ENCODE measurements around the gene OSBPL5. TPM values are rescaled to one million over a fixed set of nuclear protein-coding genes. Genes with fewer than 3 reads are reported as not detected.

OSBPL5 gene
- total and polyA plus RNA-seq, 9 of the 15 experiments (the other 6 are each of a cell fraction or from before 2014, with no cell fraction given): 0.06 to 14.8 (median 3.2) TPM

- TF ChIP-seq, protein P1, sequence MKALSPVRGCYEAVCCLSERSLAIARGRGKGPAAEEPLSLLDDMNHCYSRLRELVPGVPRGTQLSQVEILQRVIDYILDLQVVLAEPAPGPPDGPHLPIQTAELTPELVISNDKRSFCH (CRISPR knock-in tag; IDR thresholded peaks at IDR 0.05): no peak
- TF ChIP-seq, protein P1 (tag; IDR thresholded peaks at IDR 0.05): no peak
- TF ChIP-seq POLR2A (conservative IDR thresholded peaks at IDR 0.05) (no peak), NCOR1 (IDR thresholded peaks at IDR 0.05) (no peak), ZFP1 (CRISPR knock-in tag; IDR thresholded peaks at IDR 0.05) (no peak)
Observed at GRCh38 chr11:3060436-3061025, 104.6 kb downstream of the OSBPL5 start (continued).

- intact Hi-C loops (cut with micrococcal nuclease) (no loop called here), in situ Hi-C loops (cut with MboI) (no loop called here)
- peak overlapping the region; percentile 90 for H2AFZ ChIP-seq (ENCODE audit: low read depth, low read length)
- POLR2A ChIA-PET: interaction anchor here (1.0 to 1.2 kb wide), 4 partner anchors 10 to 35 kb away, joined by 3 to 4 read pairs (median 4); no protein-coding TSS in a partner anchor
- H3K9me1 ChIP-seq (ENCODE audit: control insufficient read depth, insufficient read depth, low read length): peaks cover 13% of the 10 kb centered on the region
- CTCF ChIA-PET (ENCODE audit: low intra/inter-chr PET ratio): no interaction called here
- BruUV-seq (replicated peaks): no TSS peak
- 16% methylated on average over 13 of the region's 13 CpGs for WGBS (ENCODE audit: insufficient coverage, low coverage, missing lambda C conversion rate)
- no peaks in the 10 kb centered on the region for H3K9me3 ChIP-seq (replicated peaks; ENCODE audit: control insufficient read depth, insufficient read depth, low read depth, low read length)
- DNase-seq (ENCODE audit: extremely low read depth in 1 of 4, low spot score in 3 of 4) (peak; percentile 70 to 92 (median 76)), FAIRE-seq (peak; percentile 97), ATAC-seq (peak; percentile 80)
- H3K4me2 ChIP-seq (ENCODE audit: insufficient read depth, low read length): peak overlapping the region; percentile 61
- H3K4me3 ChIP-seq: no peak overlapping the region
- H3K27me3 ChIP-seq (ENCODE audit: control insufficient read depth in 2 of 2, insufficient read depth in 2 of 2, low read length in 2 of 2): no peaks in the 10 kb centered on the region
- peaks cover 30 to 39% of the 10 kb centered on the region in 2 experiments for H3K4me1 ChIP-seq (replicated peaks in 1 of 2; ENCODE audit: control insufficient read depth in 2 of 2, insufficient read depth in 2 of 2, low read length in 2 of 2)
- H3K9ac ChIP-seq (ENCODE audit: insufficient read depth in 1 of 2, low read depth in 2 of 2, low read length in 2 of 2): peak overlapping the region; percentile 32 to 81; a peak in 3 of 4 replicates
- peak overlapping the region; percentile 76 for H3K27ac ChIP-seq (ENCODE audit: extremely low read depth, low read depth, low read length)
- H3K79me2 ChIP-seq (ENCODE audit: control insufficient read depth, insufficient read depth, low read length): peaks cover 40% of the 10 kb centered on the region
- peaks cover 19% of the 10 kb centered on the region; the same call in 2 of the 3 replicates for H3K36me3 ChIP-seq (ENCODE audit: control insufficient read depth, insufficient read depth, low read length)
- H4K20me1 ChIP-seq (replicated peaks; ENCODE audit: control insufficient read depth, insufficient read depth, low read length): peaks cover 20% of the 10 kb centered on the region
- TF ChIP-seq SMARCE1 (IDR thresholded peaks at IDR 0.05) (peak; percentile 88), ZNF354B (CRISPR knock-in tag; IDR thresholded peaks at IDR 0.05) (no peak), ATF1 (CRISPR knock-in tag; IDR thresholded peaks at IDR 0.05) (no peak), ATF1 (tag; IDR thresholded peaks at IDR 0.05) (0 out of 2 replicates have a peak, but pooled peaks have one; percentile 16), HDAC1 (IDR thresholded peaks at IDR 0.05) (peak in 1 of 2 experiments; percentile 39; a peak in 1 of 4 replicates), ZNF395 (CRISPR knock-in tag; IDR thresholded peaks at IDR 0.05) (no peak), TCF7 (IDR thresholded peaks at IDR 0.05; ENCODE audit: borderline replicate concordance) (no peak)
- TF ChIP-seq, protein P2, sequence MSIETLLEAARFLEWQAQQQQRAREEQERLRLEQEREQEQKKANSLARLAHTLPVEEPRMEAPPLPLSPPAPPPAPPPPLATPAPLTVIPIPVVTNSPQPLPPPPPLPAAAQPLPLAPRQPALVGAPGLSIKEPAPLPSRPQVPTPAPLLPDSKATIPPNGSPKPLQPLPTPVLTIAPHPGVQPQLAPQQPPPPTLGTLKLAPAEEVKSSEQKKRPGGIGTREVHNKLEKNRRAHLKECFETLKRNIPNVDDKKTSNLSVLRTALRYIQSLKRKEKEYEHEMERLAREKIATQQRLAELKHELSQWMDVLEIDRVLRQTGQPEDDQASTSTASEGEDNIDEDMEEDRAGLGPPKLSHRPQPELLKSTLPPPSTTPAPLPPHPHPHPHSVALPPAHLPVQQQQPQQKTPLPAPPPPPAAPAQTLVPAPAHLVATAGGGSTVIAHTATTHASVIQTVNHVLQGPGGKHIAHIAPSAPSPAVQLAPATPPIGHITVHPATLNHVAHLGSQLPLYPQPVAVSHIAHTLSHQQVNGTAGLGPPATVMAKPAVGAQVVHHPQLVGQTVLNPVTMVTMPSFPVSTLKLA (conservative IDR thresholded peaks at IDR 0.05): peak; percentile 62 to 84
- TF ChIP-seq, protein P3, sequence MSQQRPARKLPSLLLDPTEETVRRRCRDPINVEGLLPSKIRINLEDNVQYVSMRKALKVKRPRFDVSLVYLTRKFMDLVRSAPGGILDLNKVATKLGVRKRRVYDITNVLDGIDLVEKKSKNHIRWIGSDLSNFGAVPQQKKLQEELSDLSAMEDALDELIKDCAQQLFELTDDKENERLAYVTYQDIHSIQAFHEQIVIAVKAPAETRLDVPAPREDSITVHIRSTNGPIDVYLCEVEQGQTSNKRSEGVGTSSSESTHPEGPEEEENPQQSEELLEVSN (IDR thresholded peaks at IDR 0.05; ENCODE audit: borderline replicate concordance in 1 of 2, extremely low read depth in 1 of 2, insufficient read depth in 1 of 2, insufficient read length in 1 of 2, low read depth in 1 of 2, low read length in 1 of 2, poor library complexity in 1 of 2, severe bottlenecking in 1 of 2): peak in 1 of 2 experiments; percentile 78
Observed at GRCh38 chr11:3058753-3059664, 106.1 kb downstream of the OSBPL5 start.
